HG03571 (cell line): ENCODE results near the gene POC5.
"Not testable (repeated sequence)": the region's sequence is repeated elsewhere in the genome, so short reads cannot be mapped to it uniquely, and the experiment has no call there.

Source experiments
- ATAC-seq: cut with Tn5 transposase; IDR thresholded peaks from one replicate; pipeline ENCODE4 v1.9.1; 2021; ENCODE audit not compliant: unreplicated experiment

POC5 gene

DNA sequence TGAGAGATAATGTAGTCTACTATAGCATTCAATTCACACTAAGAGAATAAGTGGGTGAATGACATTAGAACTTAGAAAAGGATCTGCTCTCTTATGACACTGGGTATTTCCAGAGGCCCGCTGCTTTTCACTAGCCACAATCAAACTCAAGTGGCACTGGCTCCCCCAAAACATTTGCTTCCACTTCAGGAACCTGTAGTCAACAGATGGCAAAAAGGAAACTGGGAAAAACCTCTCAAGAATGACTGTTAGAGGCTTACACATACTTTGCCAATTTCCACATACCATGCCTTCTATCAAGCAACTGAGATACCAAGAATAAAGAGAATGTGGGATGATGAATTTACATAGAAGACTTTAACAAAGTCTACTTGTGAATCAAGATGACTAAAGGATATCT lies 11.2 kb downstream of the POC5 start:
- ATAC-seq: no peak

DNA sequence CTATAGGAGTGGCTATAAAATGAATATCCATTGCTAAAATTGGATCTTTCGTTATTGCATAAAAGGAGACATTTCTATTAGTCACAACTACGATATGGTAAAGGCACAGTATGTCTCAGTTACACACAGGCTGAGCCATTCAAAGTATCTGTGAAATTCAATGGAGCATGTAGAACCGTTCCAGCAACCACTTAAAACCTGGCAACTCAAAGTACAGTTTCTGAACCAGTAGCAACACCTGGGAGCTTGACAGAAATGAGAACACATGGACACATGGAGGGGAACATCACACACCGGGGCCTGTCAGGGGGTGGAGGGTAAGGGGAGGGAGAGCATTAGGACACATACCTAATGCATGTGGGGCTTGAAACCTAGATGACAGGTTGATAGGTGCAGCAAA lies 15.4 kb downstream of the POC5 start:
- no peak for ATAC-seq

DNA sequence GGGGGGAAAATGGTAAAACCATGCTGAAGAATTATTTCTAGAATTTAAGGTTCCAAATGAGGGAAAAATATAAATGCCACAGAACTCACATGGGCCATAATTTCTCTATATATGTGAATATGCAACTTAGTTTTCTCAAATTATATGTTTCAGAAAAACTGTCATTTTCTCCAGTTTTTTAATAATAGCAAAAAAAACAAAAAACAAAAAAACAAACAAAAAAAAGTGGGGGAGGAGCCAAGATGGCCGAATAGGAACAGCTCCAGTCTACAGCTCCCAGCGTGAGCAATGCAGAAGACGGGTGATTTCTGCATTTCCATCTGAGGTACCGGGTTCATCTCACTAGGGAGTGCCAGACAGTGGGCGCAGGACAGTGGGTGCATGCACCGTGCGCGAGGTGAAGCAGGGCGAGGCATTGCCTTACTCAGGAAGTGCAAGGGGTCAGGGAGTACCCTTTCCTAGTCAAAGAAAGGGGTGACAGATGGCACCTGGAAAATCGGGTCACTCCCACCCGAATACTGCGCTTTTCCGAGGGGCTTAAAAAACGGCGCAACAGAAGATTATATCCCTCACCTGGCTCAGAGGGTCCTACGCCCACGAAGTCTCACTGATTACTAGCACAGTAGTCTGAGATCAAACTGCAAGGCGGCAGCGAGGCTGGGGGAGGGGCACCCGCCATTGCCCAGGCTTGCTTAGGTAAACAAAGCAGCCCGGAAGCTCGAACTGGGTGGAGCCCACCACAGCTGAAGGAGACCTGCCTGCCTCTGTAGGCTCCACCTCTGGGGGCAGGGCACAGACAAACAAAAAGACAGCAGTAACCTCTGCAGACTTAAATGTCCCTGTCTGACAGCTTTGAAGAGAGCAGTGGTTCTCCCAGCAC lies 21.5 kb downstream of the POC5 start:
- not testable (repeated sequence) for ATAC-seq

DNA sequence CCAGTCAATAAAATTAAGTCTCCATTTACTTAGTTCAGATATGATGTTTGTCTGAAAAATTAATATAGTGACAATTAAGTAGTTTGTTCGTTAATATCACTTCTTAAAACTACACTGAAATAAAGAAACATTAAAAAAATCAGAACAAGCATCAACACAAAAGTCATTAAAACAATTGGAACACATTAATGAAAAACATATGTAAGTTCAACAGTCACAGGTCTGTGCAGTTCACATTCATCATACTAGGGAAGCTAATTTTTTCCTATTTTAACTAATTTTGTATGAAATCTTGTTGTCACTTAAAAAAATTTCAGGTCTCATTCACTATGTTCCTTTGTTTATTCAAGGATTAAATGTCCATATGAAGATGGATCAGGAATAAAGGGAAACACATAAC lies 22.5 kb downstream of the POC5 start:
- ATAC-seq: no peak

DNA sequence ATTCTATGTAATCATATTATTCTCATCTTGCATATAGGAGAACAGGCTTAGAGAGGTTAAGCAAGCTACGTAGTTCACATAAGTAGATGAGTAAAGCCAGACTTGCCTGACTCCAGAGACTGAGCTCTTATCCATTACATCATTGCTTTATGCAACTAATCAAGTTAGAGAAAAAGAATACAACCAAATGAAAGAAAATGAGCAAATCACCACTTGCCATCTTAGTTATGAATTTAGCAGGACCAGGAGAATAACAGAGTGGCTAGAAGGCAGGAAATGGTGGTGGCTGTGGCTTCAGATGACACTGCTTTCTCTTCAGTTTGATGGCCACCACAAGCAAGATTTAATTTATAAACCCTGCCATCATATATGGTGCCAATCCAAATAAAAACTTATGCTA lies 26.6 kb downstream of the POC5 start:
- no peak for ATAC-seq

DNA sequence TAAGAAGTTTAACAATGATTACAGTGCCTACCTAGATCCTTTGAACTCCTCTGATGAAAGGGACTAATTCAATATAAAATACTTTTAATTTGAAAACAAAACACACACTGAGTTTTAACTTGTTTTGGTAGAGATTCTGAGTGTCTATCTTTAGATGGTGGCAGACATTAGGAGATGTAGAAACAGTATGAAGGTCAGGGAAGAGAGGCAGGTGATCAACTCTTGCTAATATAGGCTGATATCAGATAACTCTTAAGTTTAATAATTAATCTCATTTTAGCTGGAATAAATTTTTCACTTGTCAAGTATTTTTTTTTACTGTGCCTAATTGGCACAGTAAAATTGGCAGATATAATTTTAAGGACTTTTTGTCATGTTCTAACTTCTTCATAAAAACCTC lies 30.8 kb downstream of the POC5 start:
- ATAC-seq: no peak

DNA sequence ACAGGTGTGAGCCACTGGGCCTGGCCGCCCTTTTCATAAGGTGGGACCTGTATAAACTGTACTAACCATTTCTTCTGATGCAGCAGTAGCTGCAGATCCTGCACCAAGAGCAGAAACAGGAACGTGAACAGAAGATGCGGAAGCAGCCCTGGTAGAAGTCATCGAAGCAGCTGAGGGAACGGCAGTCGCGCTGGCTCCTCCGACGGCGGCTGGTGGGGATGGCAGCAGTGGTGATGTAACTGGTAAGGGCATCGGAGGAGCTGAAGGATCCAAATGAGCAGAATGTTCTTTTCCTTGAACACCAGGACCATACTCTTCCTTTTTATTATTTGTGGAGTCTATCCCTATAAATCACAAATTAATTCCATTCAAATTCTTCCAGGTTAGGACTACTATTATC lies 32.1 kb downstream of the POC5 start:
- no peak for ATAC-seq

DNA sequence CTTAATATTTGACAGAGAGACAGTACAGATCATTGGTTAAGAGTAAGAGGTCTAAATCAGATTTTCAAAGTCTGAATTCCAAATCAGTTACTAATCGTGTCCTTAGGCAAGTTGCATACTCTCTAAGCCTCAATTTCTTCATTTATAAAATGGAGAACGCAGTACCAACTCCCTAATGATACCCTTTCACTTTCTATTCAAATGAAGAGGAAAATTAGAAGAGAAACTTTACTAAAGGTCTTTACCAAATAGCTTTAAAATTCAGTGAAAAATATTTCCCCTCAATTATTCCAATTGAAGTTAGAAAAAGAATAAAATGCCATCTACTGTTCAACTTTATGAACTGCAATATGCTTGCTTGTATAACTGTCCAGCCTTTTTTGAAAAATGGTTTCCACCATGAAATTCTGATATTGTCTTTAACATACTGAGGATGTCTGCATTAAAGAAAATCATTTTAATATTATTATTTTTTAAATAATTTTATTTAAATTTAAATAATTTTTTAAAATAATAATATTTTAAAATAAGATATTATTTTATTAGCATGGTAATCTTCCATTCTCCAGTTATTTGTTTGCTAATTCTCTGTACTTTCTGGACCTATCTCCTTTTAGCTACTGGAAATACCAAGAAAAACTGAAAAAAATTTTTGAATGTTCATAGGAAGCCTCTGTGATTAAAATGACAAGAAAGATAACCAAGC lies 36.0 kb downstream of the POC5 start:
- ATAC-seq: no peak

DNA sequence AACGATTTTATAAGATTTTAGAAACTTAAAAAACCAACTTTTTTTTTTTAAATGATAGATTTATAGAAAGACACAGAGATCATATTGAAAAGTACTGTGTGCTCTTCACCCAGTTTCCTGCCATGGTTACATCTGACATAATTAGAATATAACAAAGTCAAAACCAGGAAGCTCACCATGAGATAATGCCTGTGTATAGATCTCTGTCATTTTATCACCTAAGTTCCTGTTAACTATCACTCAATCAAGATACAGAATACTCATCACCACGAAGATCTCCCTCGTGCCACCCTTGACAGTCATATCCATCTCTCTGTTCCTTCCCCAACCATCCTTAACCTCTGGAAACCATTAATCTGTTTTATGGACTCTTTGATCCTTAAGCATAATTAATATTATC lies 39.1 kb downstream of the POC5 start:
- no peak for ATAC-seq

DNA sequence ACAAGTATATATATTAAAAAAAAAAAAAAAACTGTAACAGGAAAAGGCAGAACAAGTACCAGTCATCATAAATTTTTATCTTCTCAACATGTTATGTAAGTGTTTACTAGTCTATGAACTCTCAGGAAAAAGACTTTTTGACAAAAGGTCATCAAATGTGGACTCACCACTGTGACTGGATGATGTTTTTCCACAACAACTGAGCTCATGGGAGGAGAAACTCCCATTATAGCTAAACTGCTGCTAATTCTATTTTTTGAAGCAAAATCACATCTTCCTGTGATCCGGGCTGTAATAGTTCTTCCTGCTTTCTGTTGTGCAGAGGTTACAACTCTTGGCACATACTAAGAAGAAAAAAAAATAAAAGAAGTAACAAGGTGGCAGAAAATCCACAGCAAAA lies 39.6 kb downstream of the POC5 start:
- no peak for ATAC-seq

DNA sequence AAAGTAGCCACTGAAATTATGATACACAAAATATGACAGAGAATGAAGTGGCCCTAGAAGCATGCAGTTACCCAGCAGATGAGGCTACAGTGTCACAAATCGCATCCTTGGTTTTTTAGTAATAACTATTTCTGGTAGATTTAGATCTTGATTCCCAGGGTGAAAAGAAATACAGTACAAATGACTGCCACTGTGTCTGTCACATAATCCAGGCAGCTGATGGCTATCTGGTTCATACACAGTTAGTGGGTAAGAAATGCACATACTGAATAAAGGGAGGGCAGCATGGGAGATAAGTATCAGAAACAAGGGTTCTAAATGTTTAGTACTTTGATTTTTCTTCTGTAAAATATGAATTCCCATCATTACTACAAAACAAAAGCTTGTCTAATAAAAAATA lies 41.5 kb downstream of the POC5 start:
- ATAC-seq: no peak

DNA sequence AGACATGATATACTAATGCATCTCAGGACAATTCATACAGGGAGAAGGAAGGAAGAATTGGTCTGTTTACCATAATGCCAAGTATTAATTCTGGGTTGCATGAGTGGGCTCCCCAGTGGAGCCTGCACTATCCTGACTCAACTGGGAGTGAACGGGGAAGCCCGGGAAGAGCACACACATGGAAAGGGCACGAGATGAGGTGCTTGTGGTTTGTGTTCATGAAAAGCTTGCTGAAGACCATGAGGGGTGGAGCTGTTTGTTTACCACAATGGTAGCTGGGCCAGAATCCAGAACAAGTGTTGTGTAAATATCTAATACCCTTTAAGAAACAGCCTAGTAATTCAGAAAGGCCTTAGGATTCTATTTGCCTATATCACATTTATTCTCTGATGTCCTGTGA lies 44.6 kb downstream of the POC5 start:
- no peak for ATAC-seq

DNA sequence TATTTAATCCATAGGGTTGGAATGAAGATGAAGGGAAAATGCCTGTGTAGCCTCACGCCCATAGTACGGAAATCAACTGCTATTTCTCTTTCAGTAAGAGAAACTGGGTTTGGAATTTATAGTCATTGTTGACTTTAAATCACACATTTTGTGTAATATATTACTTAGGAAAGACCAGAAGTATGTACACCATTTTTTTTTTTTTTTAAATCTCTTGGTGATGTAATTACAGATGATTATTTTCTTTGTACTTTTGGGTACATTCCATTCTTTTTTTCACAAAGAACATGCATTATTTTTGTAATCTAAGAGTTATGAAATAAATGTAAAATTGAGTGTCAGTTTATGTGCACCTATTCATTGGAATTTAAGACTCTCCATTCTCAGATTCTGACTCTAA lies 45.7 kb downstream of the POC5 start:
- no peak for ATAC-seq

DNA sequence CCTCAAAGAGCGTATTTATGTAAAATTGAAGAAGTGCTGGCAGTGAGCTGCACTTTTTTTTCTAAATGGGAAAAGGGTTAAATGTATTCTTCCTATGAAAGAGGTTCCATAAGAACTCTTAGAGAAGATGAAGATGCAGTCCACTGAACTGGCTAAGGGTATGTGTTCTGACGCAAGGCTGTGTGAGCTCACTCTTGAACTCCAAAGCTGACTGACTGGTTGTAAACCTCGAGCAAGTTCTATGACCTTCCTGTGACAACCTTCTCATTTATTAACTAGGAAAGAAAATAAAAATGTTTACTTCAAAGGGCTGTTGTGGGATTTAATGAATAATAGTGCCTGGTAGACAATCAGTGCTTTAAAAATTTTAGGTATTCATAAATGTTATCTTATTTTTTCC lies 46.7 kb downstream of the POC5 start:
- no peak for ATAC-seq

DNA sequence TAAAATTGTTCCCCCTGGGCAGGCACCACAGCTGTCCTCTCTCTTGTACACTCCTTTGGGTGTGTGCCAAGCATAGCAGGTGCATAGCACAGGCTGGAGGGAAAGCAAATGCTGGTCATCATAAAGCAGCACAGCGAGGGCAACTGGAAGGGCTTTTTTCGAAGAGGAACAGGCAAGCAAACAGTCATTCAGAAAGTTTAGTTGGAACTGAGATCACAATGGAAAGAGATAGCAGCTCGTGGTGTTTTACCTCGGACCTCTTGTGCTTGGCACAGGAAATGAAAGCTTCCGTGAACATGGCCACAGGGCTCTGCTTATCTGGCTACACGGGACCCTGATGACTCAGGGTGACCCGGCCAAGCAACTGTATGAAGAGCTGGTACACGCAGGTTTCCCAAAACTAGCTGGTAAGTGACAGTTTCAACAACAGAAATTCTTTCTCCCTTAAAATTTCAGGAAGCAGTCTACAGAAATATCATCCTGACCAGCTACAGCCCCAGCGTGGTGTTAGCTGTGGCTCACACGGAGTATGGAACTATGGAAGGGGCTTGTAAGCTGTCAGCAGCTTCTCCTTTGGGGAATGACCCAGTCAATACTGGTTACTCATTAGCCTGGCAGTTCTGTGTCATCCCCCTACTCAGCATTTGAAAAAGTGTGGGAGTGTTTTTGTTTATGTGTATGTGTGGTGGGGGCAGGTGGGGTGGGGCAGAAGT lies 48.1 kb downstream of the POC5 start:
- peak; percentile 91 for ATAC-seq

DNA sequence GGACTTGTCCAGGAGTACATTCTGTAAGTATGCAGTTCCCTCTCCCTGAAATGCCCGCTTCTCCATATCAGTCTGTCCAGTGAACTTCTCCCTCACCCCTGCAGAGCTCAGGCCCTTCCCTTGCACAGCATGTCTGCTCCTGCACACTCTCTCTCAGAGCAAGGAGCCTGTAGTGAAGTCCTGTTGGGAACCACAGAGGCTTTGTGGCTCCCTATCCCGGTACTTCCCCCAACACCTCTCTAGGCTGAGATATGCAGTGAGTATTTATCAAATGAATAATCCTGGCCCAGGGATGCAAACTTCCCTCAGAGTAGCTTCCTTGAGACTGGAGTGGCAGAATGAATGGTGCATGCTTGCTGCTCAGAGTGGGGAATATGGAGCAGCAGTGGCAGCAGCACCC lies 48.8 kb downstream of the POC5 start:
- no peak for ATAC-seq

DNA sequence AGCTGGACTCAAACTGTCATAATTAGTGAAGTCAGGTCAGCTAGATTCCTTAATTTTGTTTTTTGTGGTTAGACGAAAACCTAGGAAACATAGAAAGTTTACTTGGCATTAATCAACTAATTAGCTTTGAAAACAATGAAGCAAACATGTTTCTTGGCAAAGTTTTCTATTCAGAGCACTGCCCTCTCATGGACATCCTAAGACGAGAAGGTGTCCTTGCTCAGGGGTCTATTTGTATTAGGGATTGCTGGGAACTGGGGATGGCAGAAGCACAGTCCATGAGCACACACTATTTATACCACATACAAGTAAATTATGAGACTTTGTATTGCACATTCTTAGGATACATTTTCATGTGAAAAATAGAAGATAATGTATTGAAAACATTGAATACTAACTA lies 49.7 kb downstream of the POC5 start:
- no peak for ATAC-seq

DNA sequence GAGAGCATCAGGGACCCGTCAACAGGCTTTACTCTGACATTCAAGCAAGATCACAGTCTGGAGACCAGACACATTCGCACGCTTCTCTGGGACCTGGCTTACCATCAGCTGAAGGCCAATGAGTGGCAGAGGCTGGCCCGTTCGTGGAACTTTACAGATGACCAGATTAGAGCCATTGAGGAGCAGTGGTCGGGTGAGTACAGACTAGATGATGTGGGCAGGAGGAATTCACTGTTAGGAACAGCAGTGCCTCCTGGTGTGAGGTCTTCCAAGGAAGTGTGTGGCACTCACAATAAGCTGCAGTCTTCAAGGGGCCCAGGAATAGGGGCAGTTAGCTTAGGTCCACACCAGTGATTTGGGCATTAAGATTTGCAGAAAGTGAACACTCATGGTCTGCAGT lies 50.4 kb downstream of the POC5 start:
- ATAC-seq: no peak

DNA sequence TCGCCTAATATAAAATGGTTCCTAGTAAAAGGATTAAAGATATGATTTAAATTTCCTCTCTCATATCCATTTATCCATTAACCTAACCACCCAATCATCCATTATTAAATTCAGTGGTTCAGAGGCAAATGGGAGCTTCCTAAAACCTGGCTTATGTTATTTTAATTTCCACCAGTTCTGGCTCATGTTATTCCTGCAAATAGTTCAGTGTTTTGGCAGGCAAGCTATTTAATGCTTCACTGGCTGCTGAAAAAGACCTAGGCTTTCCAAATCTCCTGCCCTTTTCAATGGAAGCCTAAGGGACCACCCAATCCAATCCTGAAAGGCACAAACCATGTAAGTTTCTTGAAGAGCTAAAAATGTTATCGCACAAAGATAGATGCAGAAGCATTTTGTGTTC lies 52.3 kb downstream of the POC5 start:
- ATAC-seq: no peak

DNA sequence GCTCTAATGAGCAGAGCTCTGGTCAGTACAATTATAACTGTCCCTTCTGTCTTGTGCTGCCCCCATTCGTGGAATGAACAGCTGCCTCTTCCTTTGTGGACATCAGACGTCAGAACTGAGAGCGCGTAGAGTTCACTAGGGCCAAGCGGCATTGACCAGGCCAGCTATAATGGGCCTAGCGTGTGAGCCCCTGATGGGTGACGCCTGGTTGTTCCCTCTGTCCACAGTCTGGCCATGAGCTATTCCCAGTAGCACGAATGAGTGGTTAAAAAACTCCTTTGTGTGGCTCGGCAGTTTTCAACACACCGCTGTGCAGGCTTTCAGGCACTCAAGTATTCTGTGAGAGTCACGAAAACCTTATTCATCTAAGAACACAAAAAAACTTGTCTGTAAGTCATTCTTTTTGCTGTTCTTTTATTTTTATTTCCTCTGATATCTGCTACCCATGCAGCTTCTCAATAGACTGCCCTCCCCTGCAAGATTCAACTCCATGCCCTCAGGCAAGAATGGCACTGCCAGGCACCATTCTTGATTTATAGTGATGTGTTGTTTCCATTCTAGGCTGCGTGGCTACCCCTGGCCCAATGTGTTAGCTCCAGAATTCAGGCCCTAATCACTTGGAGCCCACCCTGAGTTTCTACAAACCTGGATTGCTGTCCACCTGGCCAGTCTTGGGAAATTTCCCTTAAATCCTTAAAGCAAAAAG lies 53.5 kb downstream of the POC5 start:
- no peak for ATAC-seq

DNA sequence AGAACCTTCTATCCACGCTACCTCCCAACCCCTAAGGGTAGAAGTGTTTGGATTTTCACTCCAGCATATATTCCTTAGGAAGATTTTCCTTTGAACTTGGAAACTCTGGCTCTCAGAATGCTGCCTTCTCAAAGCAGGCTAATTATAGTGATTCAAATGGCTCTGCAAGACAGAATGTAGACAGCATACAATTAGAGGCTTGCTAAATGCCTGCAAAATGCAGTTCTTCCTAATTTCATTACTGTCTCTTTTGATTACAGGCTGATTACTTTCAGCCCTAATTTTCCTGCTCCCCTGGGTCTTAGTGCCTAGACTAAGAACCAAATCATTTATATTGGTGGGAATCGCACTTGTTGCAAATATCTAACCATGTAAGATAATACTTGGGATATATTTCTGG lies 55.2 kb downstream of the POC5 start:
- no peak for ATAC-seq
